A549 (cell line): Measurements from ENCODE around the gene MEI1. TPM values are rescaled to one million over a fixed set of nuclear protein-coding genes. Genes with fewer than 3 reads are reported as not detected.

Source experiments
- ATAC-seq, 2 experiments: fragments of 200-7000 bp in 1 of 2; fragments of >200 bp in 1 of 2; cut with Nextera tagmentation in 1 of 2; cut with Tn5 transposase in 1 of 2; 3 replicates each; pipeline versions ENCODE4 v1.8.0 to v1.9.1; 2018 to 2020; ENCODE audit warnings: mild to moderate bottlenecking in 1 of 2, moderate library complexity in 1 of 2
- CTCF ChIA-PET: fragments of 300-600 bp; sonication (Branson Sonifier 250); formaldehyde crosslinking; extraction: SDS; loops from one replicate; lab custom pipeline; 2021; ENCODE audit warnings: antibody characterized with exemption, inconsistent platforms; lab: Yijun Ruan, JAX
- POLR2A ChIA-PET: fragments of 350-600 bp; formaldehyde crosslinking; extraction: SDS; loops from one replicate; lab custom pipeline; 2021; ENCODE audit warnings: antibody characterized with exemption, inconsistent platforms; lab: Yijun Ruan, JAX
- DNase-seq, 2 experiments: peaks; one replicate each; pipeline versions ENCODE4 v3.0.0 to v3.0.0-alpha.2; 2011 to 2016; ENCODE audit warnings: low read depth in 1 of 2, low spot score in 1 of 2
- FAIRE-seq: peaks from 2 replicates; lab custom pipeline; 2011; peaks lifted over from hg19 to GRCh38; lab: Jason Lieb, UNC
- H3K27ac ChIP-seq, 2 experiments: fragments of >200 bp; sonication (Bioruptor Twin); formaldehyde crosslinking; 3 replicates each; pipeline ENCODE4 v1.5.1; 2016 to 2017
- H3K4me1 ChIP-seq: fragments of >200 bp; sonication (Bioruptor Twin); formaldehyde crosslinking; 3 replicates; pipeline ENCODE4 v1.6.1; 2016
- H3K4me2 ChIP-seq: fragments of >200 bp; sonication (Bioruptor Twin); formaldehyde crosslinking; 3 replicates; pipeline ENCODE4 v1.6.1; 2016
- H3K4me3 ChIP-seq: fragments of >200 bp; sonication (Bioruptor Twin); formaldehyde crosslinking; 3 replicates; pipeline ENCODE4 v1.5.1; 2016
- H3K9me3 ChIP-seq: fragments of >200 bp; sonication (Bioruptor Twin); formaldehyde crosslinking; 3 replicates; pipeline ENCODE4 v1.6.1; 2016
- CEBPB ChIP-seq, 2 experiments: fragments of >200 bp in 1 of 2; sonication (Bioruptor Twin) in 1 of 2; formaldehyde crosslinking in 1 of 2; IDR thresholded peaks; 2 replicates each; pipeline ENCODE4 v1.6.1; 2012 to 2016
- CHD4 ChIP-seq: fragments of 200-600 bp; sonication (generic); IDR thresholded peaks from 2 replicates; pipeline ENCODE4 v1.6.1; 2016; ENCODE audit warnings: antibody characterized with exemption, mild to moderate bottlenecking, borderline replicate concordance
- EHF ChIP-seq: fragments of 250-450 bp; sonication (Bioruptor Pico); IDR thresholded peaks from 2 replicates; pipeline ENCODE4 v1.5.0; 2020; ENCODE audit warnings: mild to moderate bottlenecking
- EHMT2 ChIP-seq: fragments of 200-600 bp; sonication (generic); IDR thresholded peaks from 2 replicates; pipeline ENCODE4 v1.6.1; 2016; ENCODE audit warnings: antibody characterized with exemption, low read depth, mild to moderate bottlenecking, moderate library complexity
- FOSB ChIP-seq: fragments of 250-450 bp; sonication (Bioruptor Pico); IDR thresholded peaks from 2 replicates; pipeline ENCODE4 v1.5.0; 2020; ENCODE audit warnings: mild to moderate bottlenecking, moderate library complexity
- FOXS1 ChIP-seq: fragments of 250-450 bp; sonication (Bioruptor Pico); IDR thresholded peaks from 2 replicates; pipeline ENCODE4 v1.5.0; 2020; ENCODE audit warnings: mild to moderate bottlenecking, moderate library complexity
- HEYL ChIP-seq: fragments of 250-450 bp; sonication (Bioruptor Pico); IDR thresholded peaks from 2 replicates; pipeline ENCODE4 v1.8.0; 2021; ENCODE audit warnings: mild to moderate bottlenecking, moderate library complexity
- MAFK ChIP-seq: fragments of 450-650 bp; IDR thresholded peaks from 2 replicates; pipeline ENCODE4 v1.6.1; 2014; ENCODE audit not compliant: partially characterized antibody
- MAZ ChIP-seq: fragments of 150-350 bp; IDR thresholded peaks from 2 replicates; pipeline ENCODE4 v1.6.1; 2014; ENCODE audit warnings: antibody characterized with exemption, low read depth, low read length, borderline replicate concordance
- NPAS2 ChIP-seq: fragments of 250-450 bp; sonication (Bioruptor Pico); IDR thresholded peaks from 2 replicates; pipeline ENCODE4 v1.8.0; 2022; ENCODE audit warnings: mild to moderate bottlenecking, moderate library complexity, borderline replicate concordance
- NR3C1 ChIP-seq: fragments of >200 bp; sonication (Bioruptor Twin); formaldehyde crosslinking; IDR thresholded peaks from 3 replicates; pipeline ENCODE4 v1.6.1; 2017
- RAD21 ChIP-seq, 2 experiments: fragments of >200 bp in 1 of 2; sonication (Bioruptor Twin) in 1 of 2; formaldehyde crosslinking in 1 of 2; IDR thresholded peaks in 1 of 2; conservative IDR thresholded peaks in 1 of 2; 2 replicates in 1 of 2; 3 replicates in 1 of 2; pipeline ENCODE4 v1.6.1; 2012 to 2018; ENCODE audit warnings: inconsistent platforms in 1 of 2
- RCOR1 ChIP-seq: fragments of 150-350 bp; IDR thresholded peaks from 2 replicates; pipeline ENCODE4 v1.6.1; 2014; ENCODE audit warnings: antibody characterized with exemption, low read length, low read depth
- REST ChIP-seq: fragments of 200-600 bp; sonication (generic); IDR thresholded peaks from 2 replicates; pipeline ENCODE4 v1.6.1; 2016; ENCODE audit warnings: antibody characterized with exemption, mild to moderate bottlenecking, moderate library complexity
- ZFP36 ChIP-seq: fragments of 450-650 bp; IDR thresholded peaks from 2 replicates; pipeline ENCODE4 v1.6.1; 2014; ENCODE audit warnings: borderline replicate concordance; ENCODE audit not compliant: partially characterized antibody
- ZNF302 ChIP-seq: fragments of 250-450 bp; sonication (Bioruptor Pico); IDR thresholded peaks from 2 replicates; pipeline ENCODE4 v1.9.0; 2021; ENCODE audit warnings: inconsistent platforms, mild to moderate bottlenecking, moderate library complexity
- ZSCAN20 ChIP-seq: fragments of 250-450 bp; sonication (Bioruptor Pico); IDR thresholded peaks from 2 replicates; pipeline ENCODE4 v1.8.0; 2022; ENCODE audit warnings: mild to moderate bottlenecking, moderate library complexity
- WGBS: methylation state at CpG from one replicate; pipeline ENCODE4 v1.1.6; 2017; ENCODE audit errors: missing lambda C conversion rate; 5-methylcytosine and 5-hydroxymethylcytosine counted together
- polyA plus RNA-seq, 4 experiments: library from polyadenylated mRNA; depleted of rRNA in 3 of 4; stranded (reverse); fragments of >200 nt; fragmentation: RNase III in 1 of 4; extraction: RNeasy Plus Mini Kit Qiagen cat#74134 plus additional on column Dnase treatment in 1 of 4; gene quantifications; 2 replicates in 3 of 4; 3 replicates in 1 of 4; pipeline ENCODE4 v1.2.3, GENCODE V29; 2011 to 2017
- TF ChIP-seq, protein P1 (sequence below): IDR thresholded peaks from 2 replicates; pipeline ENCODE4 v1.6.1; 2012
- TF ChIP-seq, protein P2 (sequence below): fragments of >200 bp; sonication (Bioruptor Twin); formaldehyde crosslinking; IDR thresholded peaks from 2 replicates; pipeline ENCODE4 v1.6.1; 2016
- TF ChIP-seq, protein P3 (sequence below): fragments of 450-650 bp; IDR thresholded peaks from 2 replicates; pipeline ENCODE4 v1.6.1; 2014; ENCODE audit warnings: antibody characterized with exemption
- TF ChIP-seq, protein P4 (sequence below): fragments of >200 bp; sonication (Bioruptor Twin); formaldehyde crosslinking; IDR thresholded peaks from 3 replicates; pipeline ENCODE4 v1.6.1; 2016

The MEI1 gene
- polyA plus RNA-seq, 2 of the 4 experiments (the other 2 are of a cell fraction), result 0.12 TPM; not detected in 1

GRCh38 chr22:41664490-41664889 is 34.8 kb upstream of the MEI1 start:
- no peak overlapping the region for H3K4me2 ChIP-seq
- H3K4me3 ChIP-seq, result no peak overlapping the region
- CTCF ChIA-PET, result interaction anchor here (1.5 kb wide), 1 partner anchor 282 kb away, joined by 3 read pairs; the partner anchor contains the start of gene CENPM
- POLR2A ChIA-PET, result no interaction called here
- FAIRE-seq (no peak), DNase-seq (no peak), ATAC-seq (no peak)
- no peaks in the 10 kb centered on the region for H3K9me3 ChIP-seq
- peaks cover 18% of the 10 kb centered on the region for H3K4me1 ChIP-seq
- H3K27ac ChIP-seq, result no peak overlapping the region
- no peak for TF ChIP-seq HEYL (CRISPR knock-in tag)
- TF ChIP-seq RCOR1, result no peak
- no peak for TF ChIP-seq FOXS1
- TF ChIP-seq FOSB (CRISPR knock-in tag), result no peak
- TF ChIP-seq CHD4, result no peak
- TF ChIP-seq, protein P1, sequence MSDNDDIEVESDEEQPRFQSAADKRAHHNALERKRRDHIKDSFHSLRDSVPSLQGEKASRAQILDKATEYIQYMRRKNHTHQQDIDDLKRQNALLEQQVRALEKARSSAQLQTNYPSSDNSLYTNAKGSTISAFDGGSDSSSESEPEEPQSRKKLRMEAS, result no peak
- TF ChIP-seq EHF (CRISPR knock-in tag), result no peak
- TF ChIP-seq ZSCAN20 (CRISPR knock-in tag), result no peak
- no peak for TF ChIP-seq MAFK
- no peak for TF ChIP-seq REST
- no peak for TF ChIP-seq CEBPB (IDR thresholded peaks at IDR 0.05)
- TF ChIP-seq, protein P2, sequence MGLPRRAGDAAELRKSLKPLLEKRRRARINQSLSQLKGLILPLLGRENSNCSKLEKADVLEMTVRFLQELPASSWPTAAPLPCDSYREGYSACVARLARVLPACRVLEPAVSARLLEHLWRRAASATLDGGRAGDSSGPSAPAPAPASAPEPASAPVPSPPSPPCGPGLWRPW, result no peak
- TF ChIP-seq ZFP36, result no peak
- TF ChIP-seq NPAS2 (CRISPR knock-in tag), result no peak

GRCh38 chr22:41664951-41665350 is 34.4 kb upstream of the MEI1 start:
- WGBS, result 91% methylated on average over 3 of the region's 3 CpGs

More at GRCh38 chr22:41664951-41665350, 34.4 kb upstream of the MEI1 start:
- ChIA-PET CTCF (interaction anchor here (0.9 to 3.1 kb wide), 5 partner anchors 10 to 282 kb away, joined by 3 to 11 read pairs (median 6); partner anchors contain the start of gene CENPM), POLR2A (interaction anchor here (0.6 kb wide), 1 partner anchor 14 kb away, joined by 6 read pairs; no protein-coding TSS in a partner anchor)
- no peak overlapping the region for H3K4me2 ChIP-seq
- H3K9me3 ChIP-seq, result no peaks in the 10 kb centered on the region
- H3K27ac ChIP-seq, result no peak overlapping the region
- no peak overlapping the region for H3K4me3 ChIP-seq
- ATAC-seq (no peak), DNase-seq (no peak), FAIRE-seq (no peak)
- TF ChIP-seq ZNF302, result no peak
- TF ChIP-seq MAZ, result no peak
- no peak for TF ChIP-seq EHMT2
- no peak for TF ChIP-seq RCOR1
- TF ChIP-seq NR3C1, result no peak
- no peak for TF ChIP-seq ZFP36
- TF ChIP-seq, protein P3, sequence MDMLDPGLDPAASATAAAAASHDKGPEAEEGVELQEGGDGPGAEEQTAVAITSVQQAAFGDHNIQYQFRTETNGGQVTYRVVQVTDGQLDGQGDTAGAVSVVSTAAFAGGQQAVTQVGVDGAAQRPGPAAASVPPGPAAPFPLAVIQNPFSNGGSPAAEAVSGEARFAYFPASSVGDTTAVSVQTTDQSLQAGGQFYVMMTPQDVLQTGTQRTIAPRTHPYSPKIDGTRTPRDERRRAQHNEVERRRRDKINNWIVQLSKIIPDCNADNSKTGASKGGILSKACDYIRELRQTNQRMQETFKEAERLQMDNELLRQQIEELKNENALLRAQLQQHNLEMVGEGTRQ, result no peak
- TF ChIP-seq, protein P4, sequence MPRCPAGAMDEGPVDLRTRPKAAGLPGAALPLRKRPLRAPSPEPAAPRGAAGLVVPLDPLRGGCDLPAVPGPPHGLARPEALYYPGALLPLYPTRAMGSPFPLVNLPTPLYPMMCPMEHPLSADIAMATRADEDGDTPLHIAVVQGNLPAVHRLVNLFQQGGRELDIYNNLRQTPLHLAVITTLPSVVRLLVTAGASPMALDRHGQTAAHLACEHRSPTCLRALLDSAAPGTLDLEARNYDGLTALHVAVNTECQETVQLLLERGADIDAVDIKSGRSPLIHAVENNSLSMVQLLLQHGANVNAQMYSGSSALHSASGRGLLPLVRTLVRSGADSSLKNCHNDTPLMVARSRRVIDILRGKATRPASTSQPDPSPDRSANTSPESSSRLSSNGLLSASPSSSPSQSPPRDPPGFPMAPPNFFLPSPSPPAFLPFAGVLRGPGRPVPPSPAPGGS, result no peak
- TF ChIP-seq RAD21 (conservative IDR thresholded peaks at IDR 0.05 in 1 of 2, IDR thresholded peaks at IDR 0.05 in 1 of 2), result no peak
- peaks cover 23% of the 10 kb centered on the region for H3K4me1 ChIP-seq
